NCI-H1092 (cell line): ENCODE measurements around the gene SERTAD2.
A peak's percentile ranks its signal among the peaks of the same experiment; 100 is the strongest.

Experiments
- DNase-seq: peaks from one replicate; lab custom pipeline; 2025; lab: John Stamatoyannopoulos, UW

SERTAD2 gene

GRCh38 chr2:64646007-64646880 lies 7.5 kb downstream of the SERTAD2 start:
- DNase-seq: peak; percentile 42

DNA sequence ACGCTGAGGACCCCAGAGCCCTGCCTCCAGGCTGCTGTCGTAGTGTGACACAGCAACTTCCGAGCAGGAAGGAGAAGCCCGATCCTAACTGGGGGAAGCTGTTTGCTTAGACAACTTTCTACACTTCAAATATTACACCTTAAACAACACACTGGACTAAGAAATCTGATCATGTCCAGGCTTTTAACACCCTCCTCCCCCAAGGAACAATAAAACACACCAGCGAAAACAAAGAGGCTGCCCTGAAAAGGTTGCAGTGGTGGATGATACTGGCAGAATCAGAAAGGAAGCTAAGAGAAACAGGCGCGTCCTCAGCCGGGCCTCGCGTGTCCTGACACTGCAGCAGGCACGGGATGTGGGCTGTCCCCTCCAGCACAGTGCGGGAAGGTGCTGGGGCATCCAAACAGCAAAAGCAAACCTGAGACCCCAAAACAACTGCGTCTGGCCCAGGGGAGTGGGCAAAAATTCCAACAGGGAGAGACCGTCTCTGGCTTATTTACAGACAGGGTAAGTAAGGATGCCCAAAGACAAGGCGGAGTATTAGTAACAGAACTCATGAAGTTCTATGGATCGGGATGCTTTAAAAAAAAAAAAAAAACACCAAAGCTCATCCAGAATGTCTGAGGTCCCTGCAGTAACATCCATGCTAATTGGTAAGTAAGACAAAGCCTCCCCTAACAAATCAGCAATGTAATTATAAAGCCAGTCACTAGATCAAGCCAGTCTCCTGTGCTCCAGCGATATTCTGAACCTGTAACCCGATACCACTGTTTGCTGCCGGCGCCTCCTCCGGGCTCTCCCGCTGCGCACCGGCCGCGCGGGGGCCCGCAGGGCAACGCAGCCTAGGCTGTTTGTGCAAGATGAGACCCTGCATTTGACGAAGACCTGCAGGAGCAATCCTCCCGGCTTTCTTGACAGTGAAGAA lies 9.0 kb downstream of the SERTAD2 start:
- no peak for DNase-seq

DNA sequence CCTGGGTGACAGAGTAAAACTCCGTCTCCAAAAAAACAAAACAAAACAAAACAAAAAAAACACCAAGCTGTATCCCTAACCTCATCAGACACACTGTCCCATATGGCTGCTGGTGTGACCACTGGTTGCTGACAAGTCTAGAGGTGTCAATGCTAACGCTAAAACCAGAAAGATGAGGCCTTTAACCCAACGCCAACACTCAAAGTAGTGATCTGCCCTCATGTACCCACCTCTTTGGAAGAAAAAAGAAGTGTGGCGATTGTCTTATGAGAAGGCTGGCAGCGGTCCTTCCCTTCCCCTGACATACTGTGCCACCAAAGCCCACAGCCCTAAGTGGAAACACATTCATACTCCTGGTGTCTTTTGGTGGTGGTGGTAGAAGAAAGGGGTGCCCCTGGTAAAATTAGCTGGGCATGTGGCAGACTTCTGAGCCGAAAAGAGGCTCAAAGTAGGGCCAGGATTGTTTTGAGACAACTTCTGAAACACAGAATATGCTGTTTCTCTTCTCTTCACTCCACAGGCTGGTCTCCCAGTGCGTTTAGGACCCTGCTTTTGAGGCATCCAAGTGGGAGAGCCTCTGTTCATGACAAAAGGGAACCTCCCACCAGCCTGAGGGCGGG lies 9.8 kb downstream of the SERTAD2 start:
- no peak for DNase-seq

GRCh38 chr2:64641599-64641998 lies 12.1 kb downstream of the SERTAD2 start:
- no peak for DNase-seq

- DNase-seq: no peak
Measured at GRCh38 chr2:64640153-64641044, 13.3 kb downstream of the SERTAD2 start.

- DNase-seq: no peak
Measured at GRCh38 chr2:64639691-64640090, 14.0 kb downstream of the SERTAD2 start.

GRCh38 chr2:64638502-64639120 lies 15.1 kb downstream of the SERTAD2 start:
- DNase-seq: no peak

GRCh38 chr2:64637931-64638330 lies 15.8 kb downstream of the SERTAD2 start:
- DNase-seq: no peak

- no peak for DNase-seq
Measured at GRCh38 chr2:64637000-64637635, 16.6 kb downstream of the SERTAD2 start.

DNA sequence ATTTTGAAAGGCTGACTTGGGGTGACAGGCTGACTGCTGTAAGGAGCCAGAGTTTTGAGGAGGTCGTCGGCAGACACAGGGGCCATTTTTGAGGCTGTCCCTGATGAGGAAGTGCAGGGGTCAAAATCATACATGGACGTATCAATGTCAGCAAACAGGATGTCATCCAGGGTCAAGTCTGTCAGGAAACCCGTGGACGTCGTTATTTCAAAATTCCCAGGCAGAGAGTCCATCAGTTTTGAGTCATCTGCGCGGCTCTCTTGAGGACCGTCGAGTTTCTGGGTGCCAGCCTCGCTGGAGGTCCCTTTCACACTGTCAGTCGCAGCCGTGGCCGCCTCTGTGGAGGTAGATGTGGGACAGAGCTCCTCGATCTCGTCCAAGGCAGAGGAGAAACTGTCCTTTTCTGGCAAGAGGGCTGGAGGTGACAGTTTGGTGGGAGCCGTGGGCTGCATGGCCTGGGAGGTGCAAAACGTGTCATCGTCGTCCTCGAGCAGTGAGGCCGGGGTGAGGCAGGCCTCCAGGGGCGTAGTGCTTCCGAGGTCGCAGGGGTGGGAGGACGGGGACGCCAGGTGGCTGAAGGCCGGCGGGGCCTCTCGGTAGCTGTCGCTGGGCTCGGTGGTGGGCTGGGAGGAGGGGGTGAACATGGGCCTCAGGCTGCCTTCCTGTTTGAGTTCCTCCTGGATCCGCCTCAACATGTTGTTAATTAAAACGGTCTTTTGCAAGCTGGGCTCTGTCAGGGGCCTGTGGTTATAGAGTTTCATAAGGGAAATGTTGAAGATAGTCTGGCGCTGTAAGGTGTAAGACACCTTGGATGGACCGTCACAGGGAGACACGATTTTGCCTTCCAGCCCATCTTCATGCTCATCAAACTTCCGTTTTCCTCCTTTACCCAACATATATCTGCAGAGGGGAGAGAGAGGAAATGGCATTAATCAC lies 17.5 kb downstream of the SERTAD2 start:
- no peak for DNase-seq

GRCh38 chr2:64634345-64635267 lies 19.1 kb downstream of the SERTAD2 start:
- no peak for DNase-seq

DNA sequence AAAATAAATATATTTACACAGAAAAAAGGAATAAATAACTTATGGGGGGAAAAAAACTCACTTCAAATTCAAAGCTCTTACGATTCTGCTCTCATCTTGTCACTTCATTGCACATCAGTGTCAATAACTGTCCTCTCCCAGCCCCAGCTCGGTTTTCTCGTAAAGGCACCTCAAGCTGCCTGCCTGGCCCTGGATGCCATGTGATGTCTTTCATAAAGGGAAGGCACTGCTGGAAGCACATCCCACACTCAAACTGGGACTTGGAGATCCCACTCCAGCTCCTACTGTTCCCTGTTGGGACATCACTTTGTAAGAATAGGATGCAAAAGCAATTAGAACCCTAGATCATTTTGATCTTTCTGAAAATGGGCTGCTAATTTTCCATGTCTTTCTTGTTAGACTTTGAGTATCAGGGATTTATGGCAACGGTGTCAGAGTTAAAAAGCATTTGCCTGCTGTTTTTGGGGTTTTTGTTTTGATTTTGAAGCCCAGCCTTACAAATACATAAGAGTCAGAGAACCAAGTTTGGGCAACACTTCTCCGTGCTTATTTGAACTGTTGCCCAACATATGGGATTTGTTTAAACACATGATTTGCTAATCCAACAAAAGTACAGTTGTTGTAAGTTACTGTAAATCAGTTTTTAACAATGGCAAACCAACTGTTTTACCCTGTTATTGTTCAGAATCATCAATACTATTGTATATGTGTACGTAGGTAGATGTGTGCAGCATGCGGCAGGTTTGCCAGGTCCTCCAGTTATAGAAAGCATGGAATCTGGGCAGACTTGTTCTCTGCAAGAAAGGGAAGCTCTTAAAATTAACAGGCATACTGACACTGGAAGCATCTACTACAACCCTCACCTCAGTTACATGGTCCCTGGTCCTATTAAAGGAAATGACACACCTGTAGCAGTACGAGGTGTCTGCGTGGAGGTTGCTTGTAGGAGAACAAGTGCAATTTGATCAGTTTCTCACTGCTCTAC lies 20.6 kb downstream of the SERTAD2 start:
- no peak for DNase-seq

GRCh38 chr2:64631771-64632170 lies 21.9 kb downstream of the SERTAD2 start:
- no peak for DNase-seq

GRCh38 chr2:64630752-64631151 lies 23.0 kb downstream of the SERTAD2 start:
- DNase-seq: no peak

DNA sequence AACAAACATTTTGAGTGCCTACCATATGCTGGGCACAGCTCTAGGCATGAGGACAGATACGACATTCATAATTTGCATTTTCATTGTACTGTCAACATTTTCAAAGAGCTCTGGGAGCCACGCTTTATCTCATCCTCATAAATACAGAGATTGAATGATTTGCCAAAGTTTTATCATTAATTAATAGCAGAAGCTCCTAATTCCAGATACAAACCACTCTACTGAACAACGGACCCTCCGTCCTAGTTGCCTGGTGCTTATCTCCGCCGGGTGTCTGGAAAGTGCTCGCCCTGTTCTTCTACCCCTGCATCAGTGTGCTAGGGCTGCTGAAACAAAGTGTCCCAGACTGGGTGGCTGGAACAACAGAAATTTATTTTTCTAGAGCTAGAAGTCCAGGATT lies 23.8 kb downstream of the SERTAD2 start:
- no peak for DNase-seq

DNA sequence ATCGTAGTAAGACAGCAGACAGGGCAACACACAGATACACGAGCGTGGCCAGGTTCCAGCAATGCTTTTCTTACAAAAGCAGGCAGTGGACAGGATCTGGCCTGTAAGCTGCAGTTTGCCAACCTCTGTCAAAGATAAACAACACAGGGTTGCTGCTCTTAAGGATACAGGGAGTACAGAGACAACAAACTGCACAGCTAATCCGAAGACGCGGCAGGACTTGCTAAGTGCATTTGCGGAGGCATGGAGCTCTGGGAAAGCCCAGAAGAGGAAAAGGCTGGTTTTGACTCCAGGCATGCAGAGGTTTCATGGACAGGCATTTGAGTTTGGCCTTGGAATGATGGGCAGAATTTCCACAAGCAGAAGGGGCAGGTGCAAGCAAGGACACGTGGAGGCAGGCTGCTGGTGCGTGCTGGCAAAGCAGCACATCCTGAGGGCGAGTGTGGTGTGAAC lies 24.4 kb downstream of the SERTAD2 start:
- DNase-seq: no peak
